Ovary (tissue), 9 donors: ENCODE results near the gene INPP5B. TPM values are rescaled to one million over a fixed set of nuclear protein-coding genes. Genes with fewer than 3 reads are reported as not detected.

Experiments
- DNase-seq, 5 donors: peaks; one replicate each; pipeline ENCODE4 v3.0.0-alpha.2; 2019 to 2020
- H3K27ac ChIP-seq, 2 donors: fragments of 200-600 bp; one replicate each; pipeline versions ENCODE4 v1.5.1 to v1.8.0; 2019 to 2022
- H3K27me3 ChIP-seq: fragments of 200-600 bp; one replicate; pipeline ENCODE4 v1.8.0; 2022
- H3K36me3 ChIP-seq: fragments of 200-600 bp; sonication (generic); one replicate; pipeline ENCODE4 v1.5.1; 2019
- H3K4me1 ChIP-seq: one replicate; pipeline ENCODE4 v1.8.1; 2013; ENCODE audit warnings: mild to moderate bottlenecking, moderate library complexity; ENCODE audit not compliant: insufficient read depth
- H3K4me3 ChIP-seq: fragments of 200-600 bp; sonication (generic); one replicate; pipeline ENCODE4 v1.5.1; 2017
- H3K9me3 ChIP-seq, 2 donors: fragments of 200-600 bp in 1 of 2; sonication (generic) in 1 of 2; one replicate each; pipeline versions ENCODE4 v1.5.1 to v1.8.1; 2013 to 2019; ENCODE audit warnings: mild to moderate bottlenecking in 1 of 2, moderate library complexity in 1 of 2
- EP300 ChIP-seq: sonication (generic); formaldehyde crosslinking; IDR thresholded peaks from one replicate; pipeline ENCODE4 v1.6.1; 2017; ENCODE audit warnings: antibody characterized with exemption
- POLR2A ChIP-seq: fragments of 450-650 bp; IDR thresholded peaks from one replicate; pipeline ENCODE4 v1.6.1; 2017; ENCODE audit warnings: antibody characterized with exemption, mild to moderate bottlenecking, moderate library complexity
- WGBS, 3 donors: extraction: QIAGEN DNeasy Blood & Tissue Kit in 1 of 3; methylation state at CpG; one replicate each; pipeline versions ENCODE4 v1.1.5 to v1.1.7; 2013 to 2017; 5-methylcytosine and 5-hydroxymethylcytosine counted together
- intact Hi-C, 4 donors: fragments of 100-400 bp; cut with DNase I; formaldehyde crosslinking; loops; one replicate each; pipeline versions ENCODE4 v1.11.0 to v1.15.1; 2022 to 2023
- polyA plus RNA-seq, 2 donors: library from polyadenylated mRNA; stranded (reverse); fragments of 200-250 nt in 1 of 2; fragments of 350-450 nt in 1 of 2; fragmentation: Illumina TruSeq in 1 of 2; extraction: RNeasy Lipid Tissue Mini Kit (QIAGEN cat#74804) in 1 of 2; gene quantifications; one replicate each; pipeline ENCODE4 v1.2.3, GENCODE V29; 2013 to 2014
- total RNA-seq, 7 donors: library from RNA; depleted of rRNA in 2 of 7; stranded (reverse); fragments of >200 nt in 2 of 7; fragmentation: NEBNext Ultra II Directional in 3 of 7; extraction: Animal tissue kit (Norgen Biotek cat#: 25700) in 3 of 7; gene quantifications; one replicate each; pipeline versions ENCODE4 v1.1.0 to v1.2.4, GENCODE V29; 2016 to 2023
- TF ChIP-seq, protein P1 (sequence below), 3 donors: fragments of 450-650 bp in 2 of 3; fragments of 200-600 bp in 1 of 3; IDR thresholded peaks; one replicate each; pipeline versions ENCODE4 v1.5.1 to v1.8.0; 2016 to 2022; ENCODE audit warnings: antibody characterized with exemption in 3 of 3, mild to moderate bottlenecking in 1 of 3
- donor health status: DM: no; HTN: no; CAD: no; lungs with moderate emphysema.
- donor health status: DM: no; HTN: no; CAD: no.
- donor health status: Bipolar disorder and iron deficiency.
- donor health status: DM: yes; HTN: yes; CAD: no.
- donor health status: DM: no; HTN: no; CAD: no.
- donor health status: DM: yes; HTN: yes; CAD: no.

Gene INPP5B
- total and polyA plus RNA-seq, 9 donors = 23.2 to 68.5 (median 33.5) TPM

DNA sequence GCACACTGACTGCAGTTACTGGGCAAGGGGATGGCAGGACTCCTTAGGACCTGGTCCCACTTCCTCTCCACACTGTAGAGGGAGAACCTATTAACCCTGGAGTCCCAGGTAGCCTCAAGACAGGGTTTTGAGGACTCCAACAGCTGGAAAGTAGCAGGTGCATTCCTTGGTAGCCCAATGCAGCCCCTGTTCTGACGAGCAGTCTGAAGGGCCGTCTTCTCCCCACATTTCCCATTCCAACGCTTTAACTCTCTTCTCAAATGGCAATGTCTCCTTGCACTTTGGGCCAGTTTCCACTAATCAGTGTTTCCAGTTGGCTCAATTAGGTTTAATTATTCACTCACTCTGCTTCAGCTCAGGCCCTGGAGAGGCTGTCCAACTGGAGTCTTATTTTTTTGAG lies 8.8 kb upstream of the INPP5B start:
- WGBS, 3 donors = 63 to 70% (median 68%) methylated on average over 3 of the region's 3 CpGs
- no peak overlapping the region for H3K27ac ChIP-seq
- H3K27me3 ChIP-seq = no peaks in the 10 kb centered on the region
- intact Hi-C loops = no loop called here
- no peaks in the 10 kb centered on the region for H3K4me1 ChIP-seq
- H3K9me3 ChIP-seq = no peaks in the 10 kb centered on the region
- DNase-seq = no peak
- TF ChIP-seq, protein P1, sequence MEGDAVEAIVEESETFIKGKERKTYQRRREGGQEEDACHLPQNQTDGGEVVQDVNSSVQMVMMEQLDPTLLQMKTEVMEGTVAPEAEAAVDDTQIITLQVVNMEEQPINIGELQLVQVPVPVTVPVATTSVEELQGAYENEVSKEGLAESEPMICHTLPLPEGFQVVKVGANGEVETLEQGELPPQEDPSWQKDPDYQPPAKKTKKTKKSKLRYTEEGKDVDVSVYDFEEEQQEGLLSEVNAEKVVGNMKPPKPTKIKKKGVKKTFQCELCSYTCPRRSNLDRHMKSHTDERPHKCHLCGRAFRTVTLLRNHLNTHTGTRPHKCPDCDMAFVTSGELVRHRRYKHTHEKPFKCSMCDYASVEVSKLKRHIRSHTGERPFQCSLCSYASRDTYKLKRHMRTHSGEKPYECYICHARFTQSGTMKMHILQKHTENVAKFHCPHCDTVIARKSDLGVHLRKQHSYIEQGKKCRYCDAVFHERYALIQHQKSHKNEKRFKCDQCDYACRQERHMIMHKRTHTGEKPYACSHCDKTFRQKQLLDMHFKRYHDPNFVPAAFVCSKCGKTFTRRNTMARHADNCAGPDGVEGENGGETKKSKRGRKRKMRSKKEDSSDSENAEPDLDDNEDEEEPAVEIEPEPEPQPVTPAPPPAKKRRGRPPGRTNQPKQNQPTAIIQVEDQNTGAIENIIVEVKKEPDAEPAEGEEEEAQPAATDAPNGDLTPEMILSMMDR (IDR thresholded peaks at IDR 0.05) = no peak
- no peak for TF ChIP-seq EP300
- TF ChIP-seq POLR2A = no peak
- no peaks in the 10 kb centered on the region for H3K36me3 ChIP-seq
- no peak overlapping the region for H3K4me3 ChIP-seq

DNA sequence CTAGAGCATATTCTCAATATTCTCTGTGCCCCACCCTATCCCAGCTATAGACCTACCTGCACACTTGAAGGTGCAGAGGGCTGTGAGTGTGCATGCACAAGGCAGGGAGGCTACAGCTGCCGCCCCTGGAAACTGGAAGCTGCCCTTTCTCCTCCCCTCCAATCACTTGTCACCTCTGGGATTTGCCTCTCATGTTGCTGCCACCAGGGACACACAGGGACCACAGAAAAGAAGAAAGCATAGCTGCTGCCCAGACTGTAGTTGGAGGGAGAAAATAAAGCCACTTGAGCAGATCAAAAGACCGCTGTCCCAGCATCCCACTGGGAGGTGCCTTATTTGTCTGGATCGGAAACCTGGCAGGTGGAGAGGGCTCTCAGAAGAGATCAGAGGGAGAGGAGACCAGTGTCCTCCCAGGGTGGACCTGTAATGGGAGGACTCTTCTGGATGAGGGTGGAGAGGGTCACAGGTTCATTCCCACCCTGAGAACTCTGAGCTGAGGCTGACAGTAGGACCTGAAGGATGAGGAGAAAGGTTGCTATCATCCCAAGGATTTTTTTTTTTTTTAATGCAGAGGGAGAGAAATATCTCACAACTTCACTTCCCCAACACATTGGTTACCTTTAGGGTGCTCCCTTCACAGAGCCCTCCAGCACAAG lies 7.6 kb upstream of the INPP5B start:
- no peaks in the 10 kb centered on the region for H3K36me3 ChIP-seq
- H3K4me3 ChIP-seq = no peak overlapping the region
- 64 to 72% (median 69%) methylated on average over 3 of the region's 3 CpGs for WGBS, 3 donors
- H3K9me3 ChIP-seq = no peaks in the 10 kb centered on the region
- no peaks in the 10 kb centered on the region for H3K27me3 ChIP-seq
- no peak for DNase-seq
- intact Hi-C loops = no loop called here
- TF ChIP-seq EP300 (no peak), POLR2A (no peak)
- TF ChIP-seq, protein P1 (IDR thresholded peaks at IDR 0.05) = no peak
- H3K4me1 ChIP-seq = no peaks in the 10 kb centered on the region
- no peak overlapping the region for H3K27ac ChIP-seq

DNA sequence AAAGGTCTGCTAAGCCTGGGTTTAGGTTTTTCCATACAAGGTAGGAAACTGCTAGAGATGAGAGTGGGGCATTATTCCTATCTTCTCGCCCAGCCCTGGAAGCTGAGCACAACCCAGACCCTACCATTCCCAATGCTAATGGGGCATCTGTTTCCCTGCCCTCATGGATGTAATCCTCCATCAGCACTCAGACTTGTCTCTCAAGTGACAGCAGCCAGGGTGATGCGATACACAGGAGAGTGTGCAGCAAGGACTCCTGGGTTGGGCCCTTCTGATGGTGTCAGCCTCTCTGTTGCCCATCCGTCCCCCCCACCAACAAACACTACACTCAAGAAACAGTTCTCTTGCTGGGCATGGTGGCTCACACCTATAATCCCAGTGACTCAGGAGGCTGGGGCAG lies 5.9 kb upstream of the INPP5B start:
- WGBS, 3 donors = 81 to 89% (median 81%) methylated on average over 3 of the region's 3 CpGs

DNA sequence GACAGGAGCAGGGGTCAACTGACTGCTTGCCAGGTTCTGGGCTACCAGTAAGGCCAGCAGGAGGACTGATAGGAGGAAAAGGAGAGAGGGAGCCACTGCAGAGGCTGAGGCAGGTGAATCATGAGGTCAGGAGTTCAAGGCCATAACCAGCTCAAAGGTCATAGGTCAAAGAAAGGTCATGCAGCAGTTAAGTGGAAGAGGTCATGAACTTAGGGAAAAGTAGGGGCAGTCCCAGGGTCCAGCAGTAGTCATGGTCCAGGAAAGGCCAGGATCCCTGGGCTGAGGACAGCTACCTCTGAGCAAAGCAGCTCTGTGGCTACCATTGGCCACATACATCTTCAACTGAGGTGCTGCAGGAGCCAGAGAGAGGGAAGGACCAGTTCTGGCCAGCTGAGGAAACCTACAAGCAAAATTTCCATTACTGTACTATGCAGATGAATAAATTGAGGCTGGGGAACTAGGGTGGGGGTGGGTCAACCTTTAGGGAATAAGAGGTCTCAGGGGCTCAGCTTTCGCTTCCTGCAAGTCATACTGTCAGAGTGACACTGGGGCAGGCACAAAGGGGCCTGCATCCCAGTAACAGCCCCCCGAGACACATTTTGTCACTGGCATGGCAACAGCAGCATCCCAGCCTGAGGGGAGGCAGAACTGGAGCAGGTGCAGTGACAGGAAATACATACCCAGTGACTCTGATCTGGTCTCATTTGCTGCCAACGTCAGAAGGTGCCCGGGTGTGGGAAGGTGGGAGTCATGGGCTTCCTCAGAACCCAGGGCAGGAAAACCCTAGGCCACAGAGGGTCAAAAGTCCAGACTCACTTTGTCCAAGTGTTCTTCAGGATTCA lies 5.2 kb upstream of the INPP5B start:
- DNase-seq = peak in 1 of 5 donors; percentile 10
- intact Hi-C loops = no loop called here
- Histone ChIP-seq H3K9me3 (no peaks in the 10 kb centered on the region), H3K27ac (no peak overlapping the region), H3K4me3 (no peak overlapping the region), H3K4me1 (no peaks in the 10 kb centered on the region), H3K36me3 (no peaks in the 10 kb centered on the region), H3K27me3 (no peaks in the 10 kb centered on the region)
- TF ChIP-seq EP300 = no peak
- no peak for TF ChIP-seq POLR2A
- TF ChIP-seq, protein P1 (IDR thresholded peaks at IDR 0.05) = no peak
- 73 to 79% (median 78%) methylated on average over 4 of the region's 4 CpGs for WGBS, 3 donors

More for the DNA sequence above, 5.9 kb upstream of the INPP5B start:
- H3K27me3 ChIP-seq = no peaks in the 10 kb centered on the region
- intact Hi-C loops = no loop called here
- H3K9me3 ChIP-seq = no peaks in the 10 kb centered on the region
- TF ChIP-seq POLR2A (no peak), EP300 (no peak)
- TF ChIP-seq, protein P1 (IDR thresholded peaks at IDR 0.05) = no peak
- H3K4me1 ChIP-seq = no peaks in the 10 kb centered on the region
- DNase-seq = peak in 1 of 5 donors; percentile 1
- H3K27ac ChIP-seq = no peak overlapping the region
- H3K4me3 ChIP-seq = no peak overlapping the region
- H3K36me3 ChIP-seq = no peaks in the 10 kb centered on the region
